GM12865 (cell line): ENCODE data around the gene EXT2.

ENCODE experiments used
- DNase-seq: peaks from one replicate; pipeline ENCODE4 v3.0.0; 2010; ENCODE audit warnings: low read depth
- H3K4me3 ChIP-seq: 2 replicates; pipeline ENCODE4 v1.5.1; 2011; ENCODE audit warnings: mild to moderate bottlenecking, low read depth, low read length, control low read depth
- TF ChIP-seq, protein P1 (sequence below): IDR thresholded peaks from 2 replicates; pipeline ENCODE4 v1.5.1; 2011; ENCODE audit warnings: low read length, control low read depth, low read depth, inconsistent platforms; ENCODE audit not compliant: insufficient read depth; ENCODE audit errors: missing control alignments

EXT2 gene

GRCh38 chr11:44208976-44209603 is 113.6 kb downstream of the EXT2 start:
- no peak overlapping the region for H3K4me3 ChIP-seq
- no peak for DNase-seq
- TF ChIP-seq, protein P1, sequence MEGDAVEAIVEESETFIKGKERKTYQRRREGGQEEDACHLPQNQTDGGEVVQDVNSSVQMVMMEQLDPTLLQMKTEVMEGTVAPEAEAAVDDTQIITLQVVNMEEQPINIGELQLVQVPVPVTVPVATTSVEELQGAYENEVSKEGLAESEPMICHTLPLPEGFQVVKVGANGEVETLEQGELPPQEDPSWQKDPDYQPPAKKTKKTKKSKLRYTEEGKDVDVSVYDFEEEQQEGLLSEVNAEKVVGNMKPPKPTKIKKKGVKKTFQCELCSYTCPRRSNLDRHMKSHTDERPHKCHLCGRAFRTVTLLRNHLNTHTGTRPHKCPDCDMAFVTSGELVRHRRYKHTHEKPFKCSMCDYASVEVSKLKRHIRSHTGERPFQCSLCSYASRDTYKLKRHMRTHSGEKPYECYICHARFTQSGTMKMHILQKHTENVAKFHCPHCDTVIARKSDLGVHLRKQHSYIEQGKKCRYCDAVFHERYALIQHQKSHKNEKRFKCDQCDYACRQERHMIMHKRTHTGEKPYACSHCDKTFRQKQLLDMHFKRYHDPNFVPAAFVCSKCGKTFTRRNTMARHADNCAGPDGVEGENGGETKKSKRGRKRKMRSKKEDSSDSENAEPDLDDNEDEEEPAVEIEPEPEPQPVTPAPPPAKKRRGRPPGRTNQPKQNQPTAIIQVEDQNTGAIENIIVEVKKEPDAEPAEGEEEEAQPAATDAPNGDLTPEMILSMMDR = no peak

- no peak overlapping the region for H3K4me3 ChIP-seq
- DNase-seq = no peak
- TF ChIP-seq, protein P1 = no peak
Measured at GRCh38 chr11:44212128-44212527, 116.7 kb downstream of the EXT2 start.

DNA sequence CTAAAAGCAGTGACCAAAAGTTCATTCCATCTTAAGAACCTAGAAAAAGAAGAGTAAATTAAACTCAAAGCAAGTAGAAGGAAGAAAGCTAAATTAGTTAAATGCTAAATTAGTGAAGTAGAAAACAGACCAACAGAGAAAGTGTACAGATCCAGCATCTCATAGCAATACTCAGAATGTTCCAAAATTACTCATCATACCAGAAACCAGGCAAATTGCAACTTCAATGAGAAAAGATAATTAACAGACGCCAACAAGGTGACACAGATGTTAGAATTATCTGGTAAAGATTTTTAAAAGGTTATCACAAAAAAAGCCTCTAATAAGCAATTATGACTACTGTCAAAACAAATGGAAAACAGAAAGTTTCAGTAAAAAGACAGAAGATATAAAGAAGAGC is 117.7 kb downstream of the EXT2 start:
- H3K4me3 ChIP-seq = no peak overlapping the region
- DNase-seq = no peak
- TF ChIP-seq, protein P1 = no peak

GRCh38 chr11:44217432-44217831 is 122.0 kb downstream of the EXT2 start:
- no peak for DNase-seq
- TF ChIP-seq, protein P1 = no peak
- no peak overlapping the region for H3K4me3 ChIP-seq

DNA sequence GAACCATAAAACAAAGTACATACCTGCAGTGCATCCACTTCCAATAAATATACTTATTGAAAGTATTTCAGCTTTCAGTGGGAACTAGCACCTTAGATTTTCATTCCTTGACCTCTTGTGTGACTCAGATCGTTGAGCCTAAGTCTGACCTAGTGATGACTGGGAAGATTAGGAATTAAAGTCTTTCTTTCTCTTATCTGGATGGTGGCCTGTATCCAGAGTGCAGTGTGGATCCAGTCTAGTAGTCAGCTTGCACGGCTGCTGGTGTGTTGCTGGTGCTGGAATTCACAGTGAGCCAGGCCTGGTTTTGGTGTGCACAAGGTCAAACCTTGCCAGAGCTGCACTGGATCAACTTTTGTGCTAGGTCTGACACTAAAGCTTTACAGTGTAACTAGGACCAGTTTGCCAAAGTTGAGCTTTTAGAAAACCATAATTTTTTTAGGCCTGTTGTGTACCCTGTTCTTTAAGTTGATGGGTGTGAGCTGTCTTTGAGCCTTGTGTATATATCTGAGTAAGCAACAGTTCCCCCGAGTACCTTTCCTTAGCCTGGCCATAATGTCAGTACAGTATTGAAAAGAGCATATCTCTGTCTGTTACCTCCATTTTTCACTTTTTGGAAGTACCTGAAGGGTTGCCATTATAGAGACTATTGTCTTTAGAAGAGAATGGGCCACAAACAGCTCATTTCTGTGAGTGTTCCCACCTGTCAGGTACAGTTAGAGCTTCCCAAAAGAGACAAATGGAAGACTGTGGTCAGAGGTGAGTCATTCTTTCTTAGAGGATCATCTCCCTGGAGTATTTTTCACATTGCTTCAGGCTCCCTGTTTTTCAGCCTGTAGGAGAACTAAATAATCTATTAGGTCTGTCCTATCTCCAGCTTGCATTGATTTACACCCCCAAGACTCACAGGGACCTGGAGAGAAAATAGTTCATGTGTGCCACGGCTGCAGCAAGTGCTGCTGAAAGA is 124.6 kb downstream of the EXT2 start:
- no peak overlapping the region for H3K4me3 ChIP-seq
- TF ChIP-seq, protein P1 = no peak
- no peak for DNase-seq

DNA sequence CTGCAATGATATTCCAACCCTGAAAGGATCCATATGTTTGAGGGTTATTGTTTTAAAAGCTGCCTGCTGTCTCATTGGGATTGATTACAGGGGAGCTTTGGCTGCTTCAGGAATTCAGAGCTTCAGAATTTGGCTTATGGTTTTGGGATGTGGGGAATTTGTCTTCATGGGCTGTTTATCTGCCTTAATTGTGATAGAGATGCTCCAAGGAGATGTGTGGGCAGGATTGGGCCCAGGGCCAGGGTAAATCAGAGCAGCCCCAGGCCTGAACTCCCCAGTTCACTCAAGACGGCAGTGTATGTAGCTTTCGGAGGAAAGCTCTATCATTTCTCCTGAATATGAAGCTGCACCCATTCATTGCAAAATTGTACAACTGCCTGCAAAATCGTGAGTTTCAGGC is 126.0 kb downstream of the EXT2 start:
- no peak overlapping the region for H3K4me3 ChIP-seq
- no peak for DNase-seq
- TF ChIP-seq, protein P1 = no peak
